HCT116 (cell line): Measurements from ENCODE around the gene ABHD4. TPM values are rescaled to one million over a fixed set of nuclear protein-coding genes. Genes with fewer than 3 reads are reported as not detected.

Experiments
- ATAC-seq: fragments of 200-7000 bp; cut with Tn5 transposase; 2 replicates; pipeline ENCODE4 v1.9.1; 2020; ENCODE audit warnings: mild to moderate bottlenecking, moderate library complexity
- BruUV-seq: library from RNA; stranded (reverse); fragments of 400-500 nt; replicated peaks from 2 replicates; lab custom pipeline; 2021; lab: Mats Ljungman, UMichigan
- CTCF ChIA-PET: fragments of 300-600 bp; sonication (Branson Sonifier 250); formaldehyde crosslinking; loops from one replicate; lab custom pipeline; 2021; ENCODE audit warnings: antibody characterized with exemption; lab: Charles Lee
- POLR2A ChIA-PET: fragments of 300-600, 350-600 bp; sonication (Branson Sonifier 250); formaldehyde crosslinking; loops from one replicate; lab custom pipeline; 2021; ENCODE audit warnings: antibody characterized with exemption; lab: Charles Lee
- RAD21 ChIA-PET, 2 experiments: fragments of 300-600 bp; sonication (Branson Sonifier 250); formaldehyde crosslinking; loops; one replicate each; lab custom pipeline; 2023; ENCODE audit warnings: low total read pairs in 2 of 2; ENCODE audit not compliant: uncharacterized antibody in 2 of 2, unreplicated experiment in 2 of 2, low non-redundant PET in 1 of 2; lab: Charles Lee
- DNase-seq: peaks from one replicate; pipeline ENCODE4 v3.0.0-alpha.2; 2010; ENCODE audit warnings: low read depth, low spot score
- H2AFZ ChIP-seq: fragments of 200-600 bp; shearing (Covaris generic), sonication (generic); 2 replicates; pipeline ENCODE4 v1.6.1; 2017; ENCODE audit warnings: low read depth, mixed run types, mixed read lengths, antibody characterized with exemption, low read length; ENCODE audit not compliant: poor library complexity, severe bottlenecking
- H3K27ac ChIP-seq: 2 replicates; pipeline ENCODE4 v1.5.1; 2012; ENCODE audit warnings: low read depth, low read length
- H3K27me3 ChIP-seq: fragments of 200-600 bp; sonication (generic); 2 replicates; pipeline ENCODE4 v1.6.1; 2016; ENCODE audit warnings: mixed run types, low read length, mixed read lengths; ENCODE audit not compliant: insufficient read depth
- H3K36me3 ChIP-seq, 2 experiments: fragments of 200-500 bp in 1 of 2; fragments of 200-600 bp in 1 of 2; sonication (Bioruptor generic) in 1 of 2; sonication (generic) in 1 of 2; 2 replicates each; pipeline versions ENCODE4 v1.5.1 to v1.6.1; 2014 to 2016; ENCODE audit warnings: low read length in 2 of 2, inconsistent platforms in 1 of 2, mixed read lengths in 1 of 2, mixed run types in 1 of 2; ENCODE audit not compliant: insufficient read depth in 2 of 2, control insufficient read depth in 1 of 2
- H3K4me1 ChIP-seq, 2 experiments: fragments of 200-600 bp in 1 of 2; sonication (generic) in 1 of 2; 2 replicates each; pipeline versions ENCODE4 v1.5.1 to v1.6.1; 2012 to 2017; ENCODE audit warnings: low read length in 2 of 2, inconsistent platforms in 1 of 2, mild to moderate bottlenecking in 1 of 2, mixed read lengths in 1 of 2, mixed run types in 1 of 2, moderate library complexity in 1 of 2; ENCODE audit not compliant: insufficient read depth in 2 of 2, control insufficient read depth in 1 of 2
- H3K4me2 ChIP-seq: fragments of 200-600 bp; sonication (generic); 2 replicates; pipeline ENCODE4 v1.6.1; 2017; ENCODE audit warnings: mixed run types, low read length, mixed read lengths
- H3K4me3 ChIP-seq, 2 experiments: fragments of 200-600 bp in 1 of 2; sonication (generic) in 1 of 2; replicated peaks in 1 of 2; 2 replicates each; pipeline ENCODE4 v1.5.1; 2011 to 2016; ENCODE audit warnings: low read length in 2 of 2, control low read depth in 1 of 2, low read depth in 1 of 2, mild to moderate bottlenecking in 1 of 2, mixed read lengths in 1 of 2, mixed run types in 1 of 2
- H3K79me2 ChIP-seq: fragments of 200-600 bp; sonication (generic); 2 replicates; pipeline ENCODE4 v1.6.1; 2017; ENCODE audit warnings: mild to moderate bottlenecking, mixed run types, low read length, moderate library complexity, mixed read lengths; ENCODE audit not compliant: insufficient read depth
- H3K9ac ChIP-seq: fragments of 200-600 bp; sonication (generic); 2 replicates; pipeline ENCODE4 v1.6.1; 2016; ENCODE audit warnings: low read length, mixed read lengths
- H3K9me2 ChIP-seq: fragments of 200-600 bp; sonication (generic), shearing (Covaris generic); 2 replicates; pipeline ENCODE4 v1.6.1; 2017; ENCODE audit warnings: mixed run types, mild to moderate bottlenecking, moderate library complexity; ENCODE audit not compliant: insufficient read depth
- H3K9me3 ChIP-seq, 2 experiments: fragments of 200-500 bp in 1 of 2; fragments of 200-600 bp in 1 of 2; sonication (Bioruptor generic) in 1 of 2; sonication (generic) in 1 of 2; 2 replicates each; pipeline ENCODE4 v1.6.1; 2014 to 2017; ENCODE audit warnings: low read length in 2 of 2, mixed read lengths in 2 of 2, inconsistent platforms in 1 of 2, low read depth in 1 of 2, mild to moderate bottlenecking in 1 of 2, mixed run types in 1 of 2, moderate library complexity in 1 of 2; ENCODE audit not compliant: control insufficient read depth in 1 of 2, insufficient read depth in 1 of 2
- H4K20me1 ChIP-seq: fragments of 200-600 bp; sonication (generic), shearing (Covaris generic); 2 replicates; pipeline ENCODE4 v1.6.1; 2017; ENCODE audit warnings: mixed run types, mild to moderate bottlenecking, moderate library complexity; ENCODE audit not compliant: insufficient read depth
- ATF3 ChIP-seq: IDR thresholded peaks from 2 replicates; pipeline ENCODE4 v1.6.1; 2012
- EGR1 ChIP-seq: IDR thresholded peaks from 2 replicates; pipeline ENCODE4 v1.6.1; 2012; ENCODE audit warnings: low read depth
- ELF1 ChIP-seq: IDR thresholded peaks from 2 replicates; pipeline ENCODE4 v1.6.1; 2012; ENCODE audit warnings: low read depth, borderline replicate concordance
- EZH2 ChIP-seq: fragments of 200-600 bp; sonication (generic); IDR thresholded peaks from 2 replicates; pipeline ENCODE4 v1.6.1; 2017; ENCODE audit warnings: antibody characterized with exemption, mixed run types
- JUND ChIP-seq: IDR thresholded peaks from 2 replicates; pipeline ENCODE4 v1.6.1; 2012
- POLR2AphosphoS5 ChIP-seq: IDR thresholded peaks from 2 replicates; pipeline ENCODE4 v1.6.1; 2011; ENCODE audit warnings: mild to moderate bottlenecking, low read depth, low read length, moderate library complexity
- REST ChIP-seq: IDR thresholded peaks from 2 replicates; pipeline ENCODE4 v1.6.1; 2012; ENCODE audit warnings: low read depth
- SRF ChIP-seq: IDR thresholded peaks from 2 replicates; pipeline ENCODE4 v1.6.1; 2012; ENCODE audit warnings: low read depth
- YY1 ChIP-seq: IDR thresholded peaks from 2 replicates; pipeline ENCODE4 v1.6.1; 2011; ENCODE audit warnings: low read length, low read depth, moderate library complexity, mild to moderate bottlenecking; ENCODE audit not compliant: insufficient replicate concordance; ENCODE audit errors: extremely low read depth
- ZBTB33 ChIP-seq: IDR thresholded peaks from 2 replicates; pipeline ENCODE4 v1.6.1; 2011; ENCODE audit warnings: mild to moderate bottlenecking, low read length, moderate library complexity; ENCODE audit not compliant: insufficient replicate concordance; ENCODE audit errors: extremely low read depth
- intact Hi-C: fragments of 100-400 bp; cut with micrococcal nuclease; formaldehyde crosslinking; loops from 2 replicates; pipeline ENCODE4 v1.10.0; 2022
- total RNA-seq: library from RNA; stranded (reverse); gene quantifications from one replicate; pipeline ENCODE4 v1.2.1, GENCODE V29; 2021; ENCODE audit not compliant: unreplicated experiment

Gene ABHD4
- total RNA-seq, 1 experiment from 2014 or later: 9.4 TPM

- H3K36me3 ChIP-seq: no peaks in the 10 kb centered on the region
- H3K9ac ChIP-seq: no peak overlapping the region
- H3K4me1 ChIP-seq: peaks cover 4 to 29% of the 10 kb centered on the region in 2 experiments
- no peak for DNase-seq
- H3K9me3 ChIP-seq: no peaks in the 10 kb centered on the region
- no TSS peak for BruUV-seq
- H3K79me2 ChIP-seq: no peaks in the 10 kb centered on the region
- no peak overlapping the region for H3K4me3 ChIP-seq
- CTCF ChIA-PET: no interaction called here
- no peak for ATAC-seq
- no peaks in the 10 kb centered on the region for H4K20me1 ChIP-seq
- H3K4me2 ChIP-seq: no peak overlapping the region
- POLR2A ChIA-PET: no interaction called here
- H3K27me3 ChIP-seq: peaks cover 10% of the 10 kb centered on the region; the same call in 1 of the 2 replicates
- RAD21 ChIA-PET: no interaction called here
- no peak overlapping the region for H3K27ac ChIP-seq
- intact Hi-C loops: no loop called here
- no peaks in the 10 kb centered on the region for H3K9me2 ChIP-seq
- no peak for TF ChIP-seq EGR1
- TF ChIP-seq YY1: no peak
- TF ChIP-seq POLR2AphosphoS5: no peak
- TF ChIP-seq ELF1: no peak
- TF ChIP-seq JUND: no peak
- no peak overlapping the region for H2AFZ ChIP-seq
Observed at GRCh38 chr14:22596354-22596879, 1.7 kb upstream of the ABHD4 start.

- ATAC-seq: no peak
- H3K4me1 ChIP-seq: peaks cover 4 to 35% of the 10 kb centered on the region in 2 experiments
Observed at GRCh38 chr14:22597265-22597664, 835 bp upstream of the ABHD4 start.

More at GRCh38 chr14:22597265-22597664, 835 bp upstream of the ABHD4 start:
- DNase-seq: no peak
- no peaks in the 10 kb centered on the region for H3K9me2 ChIP-seq
- POLR2A ChIA-PET: interaction anchor here (1.0 kb wide), 1 partner anchor 8 kb away, joined by 4 read pairs; the partner anchor contains the start of gene DAD1
- H3K27ac ChIP-seq: no peak overlapping the region
- no peaks in the 10 kb centered on the region for H3K9me3 ChIP-seq
- CTCF ChIA-PET: interaction anchor here (0.9 to 2.5 kb wide), 3 partner anchors 8 to 27 kb away, joined by 3 to 31 read pairs (median 7); partner anchors contain the start of gene DAD1
- peak overlapping the region; percentile 95 for H3K4me2 ChIP-seq
- no peak for TF ChIP-seq SRF
- no peak for TF ChIP-seq EZH2
- no peak for TF ChIP-seq POLR2AphosphoS5
- no peak for TF ChIP-seq ZBTB33
- no peak for TF ChIP-seq EGR1
- TF ChIP-seq REST: no peak
- no peak for TF ChIP-seq ATF3
- H2AFZ ChIP-seq: peak overlapping the region; percentile 93
- intact Hi-C loops: no loop called here
- no TSS peak for BruUV-seq
- no peaks in the 10 kb centered on the region for H3K79me2 ChIP-seq
- no peak overlapping the region for H3K4me3 ChIP-seq
- no peaks in the 10 kb centered on the region; a peak in 1 of 4 replicates for H3K36me3 ChIP-seq
- RAD21 ChIA-PET: no interaction called here
- no peaks in the 10 kb centered on the region for H4K20me1 ChIP-seq
- H3K9ac ChIP-seq: no peak overlapping the region
- peaks cover 10% of the 10 kb centered on the region; the same call in 1 of the 2 replicates for H3K27me3 ChIP-seq
